HG03378 (cell line): ENCODE results near the gene LAMB4.

Experiments
- ATAC-seq: cut with Tn5 transposase; IDR thresholded peaks from one replicate; pipeline ENCODE4 v1.9.1; 2021; ENCODE audit warnings: mild to moderate bottlenecking, moderate library complexity; ENCODE audit not compliant: unreplicated experiment

The LAMB4 gene

GRCh38 chr7:107975394-107976013 lies 154.7 kb downstream of the LAMB4 start:
- no peak for ATAC-seq

GRCh38 chr7:107973861-107974260 lies 156.3 kb downstream of the LAMB4 start:
- no peak for ATAC-seq
